Activated CD4-positive, alpha-beta T cell treated with anti-CD3 and anti-CD28 coated beads, Interleukin-2, Interleukin-6, amounts not matched to agents 100 ng/mL and 50 ng/mL, durations not matched to agents 16 hours and 8 hours (primary cell): ENCODE data around the gene GNB1L.
"Not testable (repeated sequence)": the region's sequence is repeated elsewhere in the genome, so short reads cannot be mapped to it uniquely, and the experiment has no call there.

ENCODE experiments used
- DNase-seq: peaks from one replicate; pipeline ENCODE4 v3.0.0-alpha.2; 2020

GNB1L gene

DNA sequence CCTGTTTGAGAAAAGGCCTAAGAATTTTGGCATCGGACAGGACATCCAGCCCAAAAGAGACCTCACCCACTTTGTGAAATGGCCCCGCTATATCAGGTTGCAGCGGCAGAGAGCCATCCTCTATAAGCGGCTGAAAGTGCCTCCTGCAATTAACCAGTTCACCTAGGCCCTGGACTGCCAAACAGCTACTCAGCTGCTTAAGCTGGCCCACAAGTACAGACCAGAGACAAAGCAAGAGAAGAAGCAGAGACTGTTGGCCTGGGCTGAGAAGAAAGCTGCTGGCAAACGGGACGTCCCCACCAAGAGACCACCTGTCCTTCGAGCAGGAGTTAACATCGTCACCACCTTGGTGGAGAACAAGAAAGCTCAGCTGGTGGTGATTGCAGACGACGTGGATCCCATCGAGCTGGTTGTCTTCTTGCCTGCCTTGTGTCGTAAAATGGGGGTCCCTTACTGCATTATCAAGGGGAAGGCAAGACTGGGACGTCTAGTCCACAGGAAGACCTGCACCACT lies 62.2 kb downstream of the GNB1L start:
- DNase-seq, result not testable (repeated sequence)

DNA sequence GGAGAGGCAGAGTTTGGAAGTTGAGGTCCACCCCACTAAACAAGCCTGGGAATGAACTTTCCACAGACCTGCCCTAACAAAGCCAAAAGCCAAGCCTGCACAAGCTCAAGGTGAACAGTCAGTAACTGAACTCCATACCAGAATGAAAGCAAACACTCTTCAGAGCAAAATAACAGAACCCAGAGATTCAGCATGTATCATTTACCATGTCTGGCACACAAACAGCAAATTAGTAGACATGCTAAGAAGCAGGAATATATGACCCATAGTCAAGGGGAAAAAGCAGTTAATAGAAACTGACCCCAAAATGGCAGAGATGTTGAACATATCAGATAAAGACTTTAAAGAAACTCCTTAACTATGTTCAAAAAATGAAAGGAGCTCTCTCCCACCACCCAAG lies 62.8 kb downstream of the GNB1L start:
- no peak for DNase-seq

DNA sequence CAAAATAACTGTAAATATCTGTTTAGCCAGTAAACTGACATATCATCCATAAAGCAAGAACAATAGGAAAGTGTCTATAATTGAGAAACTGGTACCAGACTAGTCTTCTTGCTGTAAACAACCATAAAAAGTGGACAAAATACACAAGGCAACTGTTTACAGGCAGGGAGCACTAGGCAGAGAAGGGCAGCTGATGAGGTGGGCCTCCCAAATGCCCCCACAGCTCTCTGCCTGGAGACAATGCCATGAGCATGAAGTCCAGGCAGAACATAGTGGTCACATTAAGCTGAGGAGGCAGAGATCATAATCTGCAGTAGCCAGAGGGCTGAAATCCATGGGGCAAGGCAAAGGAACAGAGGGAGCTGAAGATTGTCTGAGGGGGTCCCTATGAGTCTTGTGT lies 63.4 kb downstream of the GNB1L start:
- no peak for DNase-seq

DNA sequence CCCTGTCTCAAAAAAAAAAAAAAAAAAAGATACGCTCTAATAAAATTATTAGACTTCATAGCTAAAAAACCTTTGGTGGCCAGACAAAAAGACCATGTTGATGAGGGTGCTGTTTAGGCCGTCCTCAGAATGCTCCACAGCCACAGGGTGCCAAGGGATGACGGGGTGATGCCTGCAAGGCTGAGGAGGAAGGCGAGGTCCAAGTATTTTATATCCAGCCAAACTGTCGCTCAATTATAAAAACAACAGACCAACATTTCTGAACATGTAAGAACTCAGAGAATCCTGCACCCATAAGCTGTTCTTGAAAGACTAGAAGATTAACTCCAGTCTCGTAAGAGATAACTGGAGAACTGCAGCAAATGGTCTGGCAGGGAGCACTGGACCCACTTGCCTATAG lies 64.8 kb downstream of the GNB1L start:
- DNase-seq, result no peak

DNA sequence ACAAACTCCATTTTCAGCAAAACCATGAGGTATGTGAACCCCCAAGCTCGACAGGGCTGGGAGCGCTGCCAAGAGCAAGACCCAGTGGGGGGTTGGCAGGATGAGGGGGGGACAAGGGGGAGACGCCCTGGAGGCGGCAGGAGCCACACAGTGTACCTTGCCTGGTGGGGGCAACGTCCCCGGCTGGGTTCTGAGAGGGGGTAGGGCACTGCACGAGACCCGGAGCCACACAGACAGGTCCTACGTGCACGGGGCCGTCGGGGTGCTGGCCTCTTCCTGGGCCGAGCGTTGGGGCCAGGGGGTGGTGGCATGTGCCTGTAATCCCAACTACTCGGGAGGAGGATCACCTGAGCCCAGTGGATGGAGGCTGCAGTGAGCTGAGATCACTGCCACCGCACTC lies 65.3 kb downstream of the GNB1L start:
- no peak for DNase-seq

DNA sequence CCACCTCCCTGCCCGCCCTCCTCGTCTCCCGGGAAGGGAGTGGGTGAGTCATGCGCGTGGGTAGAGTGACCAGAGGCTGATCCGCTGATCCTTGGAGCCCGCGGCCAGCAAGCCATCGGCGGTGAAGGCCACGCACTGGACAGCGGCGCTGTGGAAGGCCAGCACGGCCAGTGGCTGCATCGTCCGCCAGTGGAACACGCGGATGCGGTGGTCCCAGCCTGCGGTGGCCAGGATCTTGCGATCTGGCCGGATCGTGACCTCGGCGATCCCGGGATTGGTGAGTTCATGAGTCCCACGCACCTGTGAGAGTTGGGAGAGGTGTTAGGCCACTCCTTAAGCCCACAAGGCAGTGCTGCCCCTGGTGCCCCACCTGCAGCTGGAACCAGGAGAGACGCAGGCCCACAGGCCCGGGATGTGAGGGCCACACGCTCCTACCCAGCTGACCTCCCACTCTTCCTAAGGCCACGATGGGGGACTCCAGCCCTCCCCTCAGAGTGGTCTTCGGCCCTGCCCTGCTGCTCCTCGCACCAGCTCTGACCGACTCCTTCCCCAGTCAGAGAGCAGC lies 65.9 kb downstream of the GNB1L start:
- DNase-seq, result no peak

DNA sequence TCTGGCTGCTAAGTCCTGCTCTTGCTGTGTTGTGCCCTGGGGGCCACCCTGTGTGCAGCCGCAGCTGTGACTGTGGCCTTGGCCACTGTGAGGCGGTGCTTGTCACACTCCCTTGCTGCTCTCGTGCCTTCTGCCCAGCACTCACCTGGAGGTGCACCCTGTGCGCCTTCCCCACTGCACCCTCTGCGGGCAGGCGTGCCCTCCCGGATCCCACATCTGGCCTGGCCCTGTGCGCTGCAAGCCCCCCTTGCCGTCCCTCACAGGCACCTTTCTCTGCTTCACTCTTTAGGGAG lies 66.9 kb downstream of the GNB1L start:
- DNase-seq, result no peak

DNA sequence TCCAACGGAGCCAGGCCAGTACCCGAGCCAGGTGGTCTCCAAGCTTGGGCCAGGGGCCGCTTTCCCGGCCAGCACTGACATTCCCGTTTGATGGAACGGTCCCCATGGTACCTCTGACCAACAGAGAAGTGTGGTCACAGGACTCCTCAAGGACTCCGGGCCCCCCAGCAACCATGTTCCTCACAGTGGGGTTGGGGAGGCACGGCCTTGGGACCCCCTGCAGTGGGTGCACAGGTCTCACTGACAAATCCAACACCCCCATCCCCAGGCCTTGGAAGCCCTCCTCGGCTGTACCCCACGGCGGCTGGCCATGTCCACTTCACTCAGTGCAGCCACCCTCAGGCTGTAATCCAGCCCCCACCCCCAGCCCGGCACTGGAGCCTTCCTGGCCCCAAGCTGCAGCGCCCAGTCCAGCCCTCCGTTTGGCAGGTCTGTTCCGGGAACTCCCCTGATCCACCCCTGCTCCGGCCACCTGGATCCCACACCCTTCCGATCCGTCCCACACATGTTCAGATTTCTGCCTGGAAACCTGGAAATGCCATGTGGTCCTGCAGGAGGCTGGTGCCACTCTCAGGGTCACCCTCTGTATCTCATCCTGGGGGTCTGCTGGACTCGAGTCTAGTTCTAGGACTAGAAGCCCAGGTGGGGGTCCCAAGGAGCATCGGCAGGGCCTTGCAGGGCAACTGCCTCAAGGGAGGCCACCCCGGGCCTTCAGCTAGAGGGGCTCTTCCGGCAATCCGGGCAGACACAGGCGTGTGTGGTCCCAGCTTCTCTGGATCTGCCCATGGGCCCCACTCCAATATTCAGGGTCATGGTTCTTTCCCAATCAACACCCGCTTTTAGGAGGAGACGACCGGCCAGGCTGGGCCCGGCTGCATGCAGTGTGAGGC lies 67.5 kb downstream of the GNB1L start:
- DNase-seq, result no peak

DNA sequence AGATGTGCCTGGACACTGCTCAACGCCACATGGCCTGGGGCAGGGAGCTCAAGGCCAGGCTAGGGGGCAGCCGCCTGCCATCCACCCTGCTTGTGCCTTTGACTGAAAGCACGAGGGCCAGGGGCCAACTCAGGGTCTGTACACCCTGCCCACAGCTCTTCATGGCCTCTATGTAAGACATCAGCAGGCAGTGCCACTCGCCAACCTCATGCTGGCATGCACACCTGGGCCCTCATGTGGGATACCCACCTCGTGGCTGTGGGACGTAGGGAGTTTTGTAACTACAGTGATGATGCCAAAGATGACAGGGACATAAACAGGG lies 68.4 kb downstream of the GNB1L start:
- DNase-seq, result no peak

DNA sequence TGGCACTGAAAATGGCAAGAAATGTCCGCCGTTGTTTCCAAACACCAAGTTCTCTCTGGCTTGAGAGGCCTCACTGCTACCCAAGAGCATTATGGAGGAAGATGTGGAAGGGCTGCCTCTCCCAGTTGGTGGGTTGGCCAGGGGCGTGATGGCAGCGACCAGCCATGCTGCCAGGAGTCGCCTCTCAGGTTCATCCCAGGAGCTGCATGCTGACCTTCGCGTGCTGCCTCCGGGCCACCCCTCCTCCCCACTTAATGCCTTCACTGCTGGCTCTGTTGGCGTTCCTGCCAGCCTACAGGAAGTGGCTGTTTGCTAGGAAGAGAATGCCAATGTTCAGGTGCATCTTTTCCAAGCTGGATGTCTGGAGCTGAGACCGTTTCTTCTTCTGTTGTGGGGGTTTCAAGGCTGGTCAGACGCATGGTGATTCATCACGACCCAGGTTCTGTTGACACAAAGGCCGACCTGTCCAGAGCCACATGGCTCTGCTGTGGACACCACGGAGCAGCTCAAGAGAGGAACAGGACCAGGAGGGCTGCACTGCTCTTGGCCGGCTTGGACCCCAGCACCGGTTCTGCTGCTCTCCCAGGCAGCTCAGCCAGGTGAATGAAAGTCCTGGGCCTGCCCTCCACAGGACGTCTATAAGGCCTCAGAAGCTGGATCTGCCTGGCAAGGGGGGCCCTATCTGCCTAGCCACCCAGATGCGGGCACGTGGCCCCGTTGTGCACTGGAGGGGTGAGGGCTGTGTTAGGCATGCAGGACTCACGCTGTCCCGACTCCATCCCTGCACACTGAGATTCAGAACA lies 69.0 kb downstream of the GNB1L start:
- DNase-seq, result no peak

DNA sequence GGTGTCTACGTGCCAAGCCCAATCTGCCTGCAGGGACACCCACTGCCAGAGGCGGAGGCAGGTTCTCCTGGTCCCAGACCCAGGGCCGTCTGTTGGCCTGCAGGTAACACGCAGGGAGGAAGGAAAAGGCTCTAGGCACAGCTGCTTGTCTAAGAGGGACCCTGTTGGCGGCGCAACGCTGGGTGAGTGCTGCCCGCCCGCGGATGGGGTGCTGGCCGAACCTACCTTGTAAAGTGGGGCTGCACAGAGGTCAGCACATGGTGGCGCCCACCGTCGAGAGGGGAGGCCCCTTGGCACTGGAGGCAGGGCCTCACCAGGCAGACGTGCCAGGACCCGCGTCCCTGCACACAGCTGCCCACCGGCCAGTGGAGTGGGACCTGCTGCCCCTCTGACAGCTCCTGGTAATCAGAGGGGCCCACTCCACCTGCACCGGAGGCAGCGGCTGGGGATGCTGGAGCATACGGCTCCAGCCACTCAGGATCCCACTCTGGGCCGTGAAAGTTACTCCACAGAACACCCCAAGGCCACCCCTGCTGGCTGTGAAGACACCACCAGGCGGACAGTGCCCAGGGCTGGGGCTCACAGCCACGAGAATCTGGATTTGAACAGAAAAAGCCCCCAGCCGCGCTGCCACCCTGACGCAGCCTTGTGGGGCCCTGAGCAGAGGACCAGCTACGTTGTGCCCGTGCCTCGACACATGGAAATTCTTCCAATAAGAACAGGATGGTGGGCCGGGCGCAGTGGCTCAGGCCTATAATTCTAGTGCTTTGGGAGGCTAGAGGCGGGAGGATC lies 70.1 kb downstream of the GNB1L start:
- no peak for DNase-seq

DNA sequence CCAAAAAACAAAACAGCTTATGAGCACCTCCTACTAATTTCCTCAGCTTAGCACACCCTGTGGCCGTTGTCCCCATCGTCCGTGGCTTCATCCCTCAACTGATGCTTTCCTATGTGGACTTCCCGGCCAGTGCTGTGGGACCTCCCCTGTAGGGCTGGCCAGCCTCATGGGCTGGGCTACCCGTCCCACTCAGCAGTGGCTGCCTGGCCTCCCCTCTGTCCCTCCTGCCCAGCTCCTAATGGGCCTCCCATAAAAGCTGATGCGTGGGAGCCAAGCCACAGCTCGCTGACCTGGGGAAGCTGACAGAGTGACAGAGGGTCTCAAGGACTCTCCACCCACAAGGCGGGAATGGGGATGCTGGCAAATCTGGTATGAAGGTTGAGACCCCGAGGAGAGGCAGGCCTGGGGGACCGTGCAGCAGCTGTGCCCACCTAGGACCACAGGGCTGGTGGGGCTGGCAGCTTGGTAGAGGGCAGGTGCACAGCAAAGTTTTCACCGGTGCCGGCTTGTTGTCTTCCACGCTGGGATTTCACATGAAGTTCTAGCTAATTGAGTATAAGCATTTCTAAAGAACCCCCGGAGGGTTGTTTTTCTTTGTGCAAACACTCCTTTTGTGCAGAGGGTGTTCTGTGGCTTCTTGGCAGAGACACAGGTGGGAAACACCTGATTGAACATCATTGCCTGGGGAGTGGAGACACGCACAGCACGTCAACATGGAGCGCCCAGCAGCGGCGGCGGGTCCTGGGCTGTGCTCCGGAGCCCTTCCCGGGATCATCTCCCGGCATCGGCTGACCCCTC lies 70.9 kb downstream of the GNB1L start:
- DNase-seq, result no peak

DNA sequence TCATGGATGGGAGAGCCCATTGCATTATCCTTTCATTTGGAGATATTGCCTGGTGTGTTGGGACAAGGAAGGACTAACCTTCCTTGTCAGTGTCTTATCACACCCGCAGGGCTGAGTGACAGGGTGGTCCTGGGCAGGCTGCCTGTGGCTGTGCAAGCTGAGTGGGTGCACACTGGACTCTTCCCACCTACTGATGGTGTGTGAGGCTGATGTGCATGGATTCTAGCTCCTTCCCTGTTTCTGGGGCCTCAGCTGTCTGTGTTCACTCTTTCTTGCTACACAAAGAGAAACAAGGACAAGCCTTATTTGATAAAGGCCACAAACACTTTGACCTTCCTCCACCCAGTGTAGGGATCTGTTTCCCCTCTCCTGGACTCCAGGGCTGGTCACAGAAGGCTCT lies 72.1 kb downstream of the GNB1L start:
- no peak for DNase-seq

DNA sequence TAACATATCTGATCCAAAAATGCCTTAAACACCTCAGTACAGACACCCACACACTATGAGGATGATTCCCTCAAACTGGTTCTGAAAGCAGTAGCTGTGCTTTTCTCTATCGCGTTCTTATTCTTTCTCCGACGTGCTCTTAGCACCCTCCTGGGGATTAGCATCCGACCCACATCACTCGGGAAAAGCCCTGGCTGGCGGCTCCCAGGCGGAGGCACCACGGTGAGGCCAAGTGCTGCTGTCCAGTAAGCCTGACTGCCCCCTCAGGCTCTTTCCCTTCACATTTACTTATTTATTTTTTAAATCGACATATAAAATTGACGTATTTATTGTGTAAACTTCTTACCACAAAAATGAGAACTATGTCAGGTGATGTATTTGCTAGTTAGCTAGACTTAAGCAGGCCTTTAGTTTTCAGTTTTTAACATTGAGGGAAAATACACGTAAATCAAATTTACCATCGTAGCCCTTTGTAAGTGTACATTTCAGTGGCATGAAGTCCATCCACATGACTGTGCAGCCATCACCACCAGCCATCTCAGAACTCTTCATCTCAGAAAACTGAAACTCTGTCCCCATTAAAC lies 74.9 kb downstream of the GNB1L start:
- DNase-seq, result no peak

DNA sequence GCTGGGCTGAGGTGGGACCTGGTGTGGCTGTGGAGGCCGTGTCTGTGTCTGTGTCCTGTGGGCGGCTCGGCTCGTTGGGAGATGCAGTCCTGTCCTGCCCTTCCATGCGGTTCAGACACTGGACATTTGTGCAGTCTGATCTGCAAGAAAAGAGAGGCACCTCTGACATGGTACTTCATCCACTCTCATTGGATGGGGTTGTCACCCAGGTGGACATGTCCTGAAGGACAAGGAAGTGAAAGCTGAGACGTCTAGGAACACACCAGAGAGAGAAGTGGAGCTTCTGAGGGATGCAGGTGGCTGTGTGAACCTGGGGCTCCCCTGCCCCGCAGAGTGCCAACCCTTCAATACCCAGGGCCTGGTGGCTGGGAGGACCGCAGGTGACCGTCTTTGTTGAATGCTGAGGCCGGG lies 75.7 kb downstream of the GNB1L start:
- DNase-seq, result no peak

DNA sequence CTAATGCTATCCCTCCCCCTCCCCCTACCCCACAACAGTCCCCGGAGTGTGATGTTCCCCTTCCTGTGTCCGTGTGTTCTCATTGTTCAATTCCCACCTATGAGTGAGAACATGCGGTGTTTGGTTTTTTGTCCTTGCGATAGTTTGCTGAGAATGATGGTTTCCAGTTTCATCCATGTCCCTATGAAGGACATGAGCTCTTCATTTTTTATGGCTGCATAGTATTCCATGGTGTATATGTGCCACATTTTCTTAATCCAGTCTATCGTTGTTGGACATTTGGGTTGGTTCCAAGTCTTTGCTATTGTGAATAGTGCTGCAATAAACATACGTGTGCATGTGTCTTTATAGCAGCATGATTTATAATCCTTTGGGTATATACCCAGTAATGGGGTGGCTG lies 77.5 kb downstream of the GNB1L start:
- not testable (repeated sequence) for DNase-seq

DNA sequence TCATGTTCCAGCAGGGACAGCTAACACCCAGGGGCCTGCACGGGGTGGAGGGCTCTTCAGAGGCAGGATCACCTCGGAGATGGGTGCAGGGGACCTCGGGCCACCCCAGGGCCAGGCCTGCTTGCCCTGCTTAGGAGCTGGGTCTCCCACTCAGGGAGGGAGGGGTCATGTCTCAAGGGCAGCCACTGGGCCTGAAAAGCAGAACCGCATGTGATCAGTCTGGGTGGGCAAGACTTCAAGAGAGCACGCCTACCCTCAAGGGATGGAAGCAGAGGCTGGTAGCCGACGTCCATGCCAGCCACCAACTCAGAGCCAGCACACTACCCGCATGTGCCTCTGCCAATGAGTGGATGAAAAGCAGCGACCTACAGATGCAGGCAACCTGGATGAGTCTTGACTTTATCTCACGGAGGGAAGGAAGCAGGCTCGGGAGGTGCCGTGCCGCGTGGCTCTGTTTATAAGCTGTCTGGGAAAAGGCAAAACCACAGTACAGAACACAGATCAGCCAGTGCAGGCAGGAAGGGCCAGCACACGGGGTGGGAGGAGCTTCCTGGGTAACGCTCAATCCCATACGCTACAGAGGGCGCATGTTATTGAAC lies 78.1 kb downstream of the GNB1L start:
- DNase-seq, result no peak

DNA sequence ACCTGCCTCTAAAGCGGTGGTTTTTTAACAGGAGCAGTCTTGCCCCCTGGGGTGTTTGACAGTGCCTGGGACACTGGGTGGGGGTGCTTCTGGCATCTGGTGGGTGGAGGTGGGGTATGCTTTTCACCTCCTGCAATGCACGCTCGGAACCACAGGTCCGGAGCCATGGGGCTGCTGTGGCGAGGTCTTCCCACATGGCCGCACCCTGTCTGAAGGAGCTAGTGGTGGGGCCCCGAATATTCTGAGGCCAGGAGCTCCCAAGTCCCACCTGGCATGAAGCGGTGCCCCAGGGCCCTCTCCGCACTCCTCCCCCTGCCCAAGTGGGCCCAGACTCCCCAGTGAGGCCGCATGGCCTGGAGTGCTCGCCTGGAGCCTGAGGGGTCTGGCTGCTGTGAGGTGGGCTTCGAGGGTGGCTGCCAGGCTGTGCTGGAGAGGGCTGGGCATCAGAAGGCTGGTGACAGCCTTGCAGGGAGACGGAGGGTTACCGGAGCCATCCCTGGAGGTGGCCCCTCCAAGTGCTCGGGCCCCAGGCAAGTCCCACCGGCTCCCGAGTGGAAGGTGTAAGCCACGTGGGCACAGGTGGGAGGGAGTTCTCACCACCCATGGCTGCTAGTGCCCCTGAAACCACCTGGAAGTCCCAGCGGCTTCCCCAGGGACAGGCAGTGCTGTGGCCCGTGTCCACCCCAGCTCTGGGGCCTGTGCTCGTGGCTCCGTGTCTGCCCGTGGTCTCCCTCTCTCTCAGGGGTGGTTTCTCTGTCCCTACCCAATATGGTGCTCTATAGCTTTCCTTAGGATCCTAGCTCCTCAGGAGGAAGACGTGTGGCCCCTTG lies 79.0 kb downstream of the GNB1L start:
- DNase-seq, result no peak

DNA sequence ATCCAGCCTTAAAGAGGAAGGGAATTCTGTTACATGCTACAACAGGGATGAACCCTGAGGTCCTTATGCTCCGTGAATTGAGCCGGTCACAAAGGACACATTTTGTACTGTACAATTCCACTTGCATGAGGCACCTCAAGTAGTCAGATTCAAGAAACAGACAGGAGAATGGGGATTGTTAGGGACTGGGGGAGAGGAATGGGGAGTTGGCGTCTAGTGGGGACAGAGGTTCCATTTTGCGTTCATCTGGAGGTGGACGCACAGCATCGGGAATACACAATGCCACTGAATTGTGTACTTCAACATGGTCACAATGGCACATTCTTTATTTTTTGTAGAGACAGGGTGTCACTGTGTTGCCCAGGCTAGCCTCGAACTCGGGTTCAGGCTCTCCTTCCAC lies 80.0 kb downstream of the GNB1L start:
- DNase-seq, result no peak

DNA sequence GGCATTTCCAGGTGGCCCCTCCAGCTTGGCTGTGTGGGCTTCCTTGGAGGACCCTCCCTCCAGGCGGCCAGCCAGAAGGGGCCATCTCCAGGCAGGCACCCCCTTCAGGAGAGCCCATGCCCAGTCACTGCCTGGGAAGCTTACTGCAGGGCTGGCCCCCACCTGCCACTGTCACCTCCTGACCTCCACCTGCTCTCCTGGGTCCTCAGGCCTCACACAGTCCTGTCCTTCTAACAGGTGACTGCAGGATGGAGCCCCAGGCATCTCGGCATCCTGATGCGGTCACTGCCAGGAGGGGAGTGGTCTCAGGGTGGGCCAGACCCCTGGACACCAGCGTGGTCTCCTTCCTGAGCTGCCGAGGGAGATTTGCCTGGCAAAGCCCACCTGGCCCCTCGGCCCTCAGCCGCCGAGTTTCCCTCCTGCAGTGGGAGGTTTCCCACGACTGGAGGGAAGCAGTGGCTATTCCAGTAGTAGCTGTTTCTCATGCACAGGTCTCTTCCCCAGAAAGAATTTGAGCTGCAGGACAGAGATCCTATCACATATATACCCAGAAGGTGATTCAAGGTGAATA lies 81.1 kb downstream of the GNB1L start:
- no peak for DNase-seq
